GM18526 (cell line): Measurements from ENCODE around the gene YIF1B.

ENCODE experiments used
- POLR2A ChIP-seq: IDR thresholded peaks from 3 replicates; pipeline ENCODE4 v1.6.1; 2011; ENCODE audit not compliant: insufficient read length; ENCODE audit errors: extremely low read depth

Gene YIF1B

DNA sequence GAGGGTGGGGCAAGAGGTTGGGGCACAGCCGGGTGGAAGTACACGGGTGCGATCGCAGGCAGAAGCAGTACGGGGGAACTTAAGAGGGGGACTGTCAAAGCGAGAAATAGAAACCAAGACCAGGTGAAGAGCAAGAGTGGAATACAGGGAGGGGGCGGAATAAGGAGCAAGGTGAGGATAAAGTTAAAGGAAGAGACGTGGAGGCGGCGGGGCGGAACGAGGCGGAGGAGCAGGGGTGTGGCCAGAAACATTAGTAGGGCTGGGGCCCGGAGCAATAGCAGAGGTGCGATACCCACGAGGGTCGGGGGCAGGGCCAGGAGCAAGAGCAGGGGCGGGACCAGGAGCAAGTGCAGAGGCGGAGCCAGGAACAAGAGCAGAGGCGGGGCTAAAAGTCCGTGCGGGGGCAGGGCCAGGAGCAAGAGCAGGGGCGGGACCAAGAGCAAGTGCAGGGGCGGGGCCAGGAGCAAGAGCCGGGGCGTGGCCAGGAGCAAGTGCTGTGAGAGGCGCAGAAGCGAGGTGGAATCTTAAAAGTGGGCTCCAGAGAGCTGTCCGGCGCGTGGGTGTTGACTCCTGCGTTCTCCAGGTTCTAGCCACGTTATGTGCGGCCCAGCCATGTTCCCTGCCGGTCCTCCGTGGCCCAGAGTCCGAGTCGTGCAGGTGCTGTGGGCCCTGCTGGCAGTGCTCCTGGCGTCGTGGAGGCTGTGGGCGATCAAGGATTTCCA, 21.1 kb upstream of the YIF1B start:
- no peak for TF ChIP-seq POLR2A

- no peak for TF ChIP-seq POLR2A
Observed at GRCh38 chr19:38335949-38336637, 20.3 kb upstream of the YIF1B start.

- TF ChIP-seq POLR2A, result no peak
Observed at GRCh38 chr19:38333245-38333644, 17.5 kb upstream of the YIF1B start.

DNA sequence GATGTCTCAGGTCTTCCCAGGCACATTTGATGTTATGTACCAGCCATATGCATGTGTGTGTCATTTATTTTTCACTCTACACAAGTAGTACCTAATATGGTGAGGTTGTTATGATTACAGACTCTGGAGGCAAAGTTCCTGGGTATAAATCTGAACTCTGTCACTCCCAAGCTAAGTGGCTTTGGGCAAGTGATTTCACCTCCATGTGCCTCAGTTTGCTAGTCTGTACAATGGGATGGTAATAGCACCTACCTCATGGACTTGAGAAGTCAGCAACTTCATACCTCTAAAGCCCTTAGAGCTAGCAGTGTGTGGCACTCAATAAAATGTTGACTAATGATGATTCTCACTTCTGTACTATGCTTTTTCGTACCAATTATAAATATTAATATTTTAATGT, 16.0 kb upstream of the YIF1B start:
- TF ChIP-seq POLR2A, result no peak

GRCh38 chr19:38329651-38330050, 13.9 kb upstream of the YIF1B start:
- no peak for TF ChIP-seq POLR2A

- no peak for TF ChIP-seq POLR2A
Observed at GRCh38 chr19:38326591-38326990, 10.8 kb upstream of the YIF1B start.

GRCh38 chr19:38324431-38324830, 8.7 kb upstream of the YIF1B start:
- no peak for TF ChIP-seq POLR2A

DNA sequence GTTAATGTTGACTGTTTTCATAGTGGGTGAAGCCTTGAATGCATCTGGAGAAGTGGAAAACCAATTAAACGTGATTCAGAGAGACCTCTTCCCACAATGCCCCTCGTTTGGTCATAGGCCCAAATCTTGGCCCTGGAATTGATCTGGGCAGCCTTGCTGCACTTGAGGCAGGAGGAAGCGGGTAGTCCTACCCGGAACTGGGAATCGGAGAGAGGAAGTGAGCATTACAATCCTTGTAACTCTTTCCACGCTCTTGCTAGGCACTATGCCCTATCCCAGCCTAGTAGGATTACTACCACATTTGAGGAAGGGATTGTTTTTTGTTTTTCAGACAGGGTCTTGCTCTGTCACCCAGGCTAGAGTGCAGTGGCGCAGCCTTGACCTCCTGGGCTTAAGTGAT, 7.5 kb upstream of the YIF1B start:
- TF ChIP-seq POLR2A, result no peak

GRCh38 chr19:38321646-38322196, 6.0 kb upstream of the YIF1B start:
- no peak for TF ChIP-seq POLR2A

DNA sequence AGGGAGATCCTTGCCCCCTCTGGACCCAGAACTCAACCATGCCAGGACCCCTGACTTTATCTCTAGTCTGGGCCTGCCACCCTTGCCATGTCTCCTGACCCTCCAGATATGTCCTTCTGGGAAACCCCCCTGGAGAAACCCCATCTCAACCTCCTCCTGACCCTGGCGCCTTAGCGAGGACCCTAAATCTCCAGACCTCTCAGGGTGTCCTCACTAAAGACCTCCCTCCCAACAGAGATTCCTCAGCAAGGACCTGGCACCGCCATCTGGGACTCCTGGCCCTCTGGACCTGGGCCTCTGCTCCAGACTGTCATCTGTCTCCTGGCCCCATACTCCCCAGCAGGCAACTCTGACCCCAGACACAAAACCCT, 5.2 kb upstream of the YIF1B start:
- TF ChIP-seq POLR2A, result no peak

DNA sequence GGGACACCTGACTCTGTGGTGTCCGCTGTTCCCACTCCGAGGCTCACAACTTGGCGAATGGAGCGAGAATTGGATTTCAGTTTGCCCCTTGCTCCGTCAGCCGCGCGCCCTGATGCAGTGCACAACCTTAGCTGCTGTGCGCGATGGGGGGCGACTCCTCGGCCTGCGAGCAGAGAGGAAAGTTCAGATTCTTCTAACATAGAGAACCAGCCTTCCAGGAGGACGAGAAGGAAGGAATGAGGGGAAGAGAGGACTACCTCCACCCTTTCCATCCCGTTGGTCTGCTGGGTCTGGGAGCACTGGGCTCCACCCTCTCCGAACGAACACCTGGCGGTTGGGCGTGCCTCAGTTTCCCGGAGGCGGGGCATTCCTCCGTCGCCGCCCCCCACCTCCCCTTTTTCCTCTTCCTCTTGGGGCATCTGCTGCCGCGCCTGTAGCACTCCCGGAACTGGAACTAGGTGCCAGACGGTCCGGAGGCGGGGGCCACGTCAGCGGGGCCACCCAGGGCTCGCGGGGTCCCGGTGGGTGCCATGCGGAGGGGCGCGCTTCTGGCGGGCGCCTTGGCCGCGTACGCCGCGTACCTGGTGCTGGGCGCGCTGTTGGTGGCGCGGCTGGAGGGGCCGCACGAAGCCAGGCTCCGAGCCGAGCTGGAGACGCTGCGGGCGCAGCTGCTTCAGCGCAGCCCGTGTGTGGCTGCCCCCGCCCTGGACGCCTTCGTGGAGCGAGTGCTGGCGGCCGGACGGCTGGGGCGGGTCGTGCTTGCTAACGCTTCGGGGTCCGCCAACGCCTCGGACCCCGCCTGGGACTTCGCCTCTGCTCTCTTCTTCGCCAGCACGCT, 3.9 kb upstream of the YIF1B start, which contains the start of gene KCNK6:
Gene KCNK6 (plus strand): TSS at position 425 of the 838 bp plus-strand sequence. CDS start 106 bp downstream, at position 531.
- TF ChIP-seq POLR2A, result peak; percentile 38

DNA sequence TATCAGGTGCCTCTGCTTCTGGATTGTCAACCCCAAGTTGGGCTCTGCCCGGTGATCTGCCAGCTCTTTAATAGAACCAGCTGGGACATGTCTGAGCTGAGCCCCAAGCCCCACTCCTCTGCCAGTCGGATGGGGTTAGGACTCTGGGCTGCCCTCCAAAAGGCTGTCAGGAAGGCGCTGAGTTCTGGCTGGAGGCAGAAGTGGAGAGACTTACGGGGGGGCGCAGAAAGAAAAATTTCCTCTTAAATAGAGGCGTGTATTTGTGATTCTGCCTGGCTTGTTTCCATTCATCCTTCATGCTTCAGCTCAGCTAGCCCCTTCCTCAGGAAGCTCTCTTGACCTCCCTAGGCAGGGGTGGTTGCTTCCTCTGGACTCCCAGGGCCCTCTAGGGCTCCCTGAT, 2.9 kb upstream of the YIF1B start:
- TF ChIP-seq POLR2A, result no peak

DNA sequence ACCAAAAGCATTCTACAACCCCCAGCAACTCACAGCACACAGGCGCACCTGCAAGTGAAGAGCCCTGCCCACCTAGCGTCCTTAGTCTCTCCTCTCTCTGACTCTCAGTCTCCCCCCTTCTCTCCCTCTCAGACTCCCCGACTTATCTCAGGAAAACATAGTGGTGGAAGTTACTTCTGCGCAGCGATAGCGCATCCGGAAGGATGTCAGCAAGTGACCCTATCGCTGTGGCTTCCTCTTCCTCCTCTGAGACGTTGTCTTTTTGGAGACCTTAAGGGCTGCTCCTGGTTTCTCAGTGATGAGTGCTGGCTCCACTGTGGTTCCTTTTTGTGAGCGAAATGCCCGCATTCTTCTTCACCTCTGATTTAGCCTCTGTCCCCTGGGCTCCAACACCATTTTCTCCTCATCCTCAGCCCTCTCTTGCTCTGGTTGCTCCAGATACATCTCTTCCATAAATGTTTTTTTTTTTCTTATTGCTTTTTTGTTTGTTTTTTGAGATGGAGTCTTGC, 1.4 kb upstream of the YIF1B start:
- no peak for TF ChIP-seq POLR2A

DNA sequence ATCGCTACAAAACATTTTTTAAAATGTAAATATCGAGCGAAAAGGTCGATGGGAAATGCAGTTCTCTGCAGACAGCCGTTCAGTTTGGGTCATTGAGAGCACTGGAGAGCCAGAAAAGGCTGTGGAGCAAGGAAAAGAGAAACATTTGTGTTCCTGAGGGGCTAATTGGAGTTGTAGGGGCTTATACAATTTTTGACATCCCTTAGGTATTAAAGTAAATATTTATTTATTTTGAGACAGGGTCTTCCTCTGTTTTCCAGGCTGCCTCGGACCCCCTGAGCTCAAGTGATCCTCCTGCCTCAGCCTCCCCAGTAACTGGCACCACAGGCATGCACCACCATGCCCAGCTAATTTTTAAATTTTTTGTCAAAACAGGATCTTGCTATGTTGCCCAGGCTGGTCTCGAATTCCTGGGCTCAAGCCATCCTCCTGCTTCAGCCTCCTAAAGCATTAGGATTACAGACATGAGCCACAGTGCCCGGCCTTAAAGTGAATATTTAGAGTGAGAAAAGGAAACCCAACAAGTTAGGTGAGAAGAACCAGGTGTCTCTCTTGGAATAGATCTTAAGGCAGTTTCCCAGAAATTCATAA, 825 bp upstream of the YIF1B start:
- TF ChIP-seq POLR2A, result no peak

GRCh38 chr19:38310986-38311385, 4.8 kb downstream of the YIF1B start:
- no peak for TF ChIP-seq POLR2A
